Parathyroid adenoma (tissue), 2 donors: Measurements from ENCODE around the gene TRERF1.

Experiments used
- H2AFZ ChIP-seq: fragments of 300-600 bp; sonication (generic); one replicate; pipeline ENCODE4 v1.7.0; 2017; ENCODE audit warnings: antibody characterized with exemption, mild to moderate bottlenecking
- H3K27ac ChIP-seq: fragments of 300-600 bp; sonication (generic); one replicate; pipeline ENCODE4 v1.7.0; 2017
- H3K27me3 ChIP-seq: fragments of 300-600 bp; sonication (generic); one replicate; pipeline ENCODE4 v1.7.0; 2017; ENCODE audit warnings: low read length; ENCODE audit not compliant: control insufficient read depth, insufficient read depth
- H3K36me3 ChIP-seq: fragments of 300-600 bp; sonication (generic); one replicate; pipeline ENCODE4 v1.7.0; 2017; ENCODE audit warnings: low read length; ENCODE audit not compliant: control insufficient read depth, insufficient read depth
- H3K4me1 ChIP-seq: fragments of 300-600 bp; sonication (generic); one replicate; pipeline ENCODE4 v1.7.0; 2017; ENCODE audit warnings: control low read depth
- H3K4me2 ChIP-seq: fragments of 300-600 bp; sonication (generic); one replicate; pipeline ENCODE4 v1.7.0; 2017; ENCODE audit warnings: low read length
- H3K4me3 ChIP-seq: fragments of 300-600 bp; sonication (generic); one replicate; pipeline ENCODE4 v1.7.0; 2017; ENCODE audit warnings: low read depth, low read length
- H3K79me2 ChIP-seq: fragments of 300-600 bp; sonication (generic); one replicate; pipeline ENCODE4 v1.7.0; 2017; ENCODE audit warnings: control low read depth
- H3K9ac ChIP-seq: fragments of 300-600 bp; sonication (generic); one replicate; pipeline ENCODE4 v1.7.0; 2017; ENCODE audit warnings: mild to moderate bottlenecking
- H3K9me3 ChIP-seq: fragments of 300-600 bp; sonication (generic); one replicate; pipeline ENCODE4 v1.7.0; 2017; ENCODE audit warnings: low read length; ENCODE audit not compliant: control insufficient read depth
- CTCF ChIP-seq: fragments of 300-600 bp; sonication (generic); IDR thresholded peaks from one replicate; pipeline ENCODE4 v1.7.0; 2017; ENCODE audit warnings: antibody characterized with exemption, mild to moderate bottlenecking
- donor health status: primary hyperparathyroidism.

TRERF1 gene

DNA sequence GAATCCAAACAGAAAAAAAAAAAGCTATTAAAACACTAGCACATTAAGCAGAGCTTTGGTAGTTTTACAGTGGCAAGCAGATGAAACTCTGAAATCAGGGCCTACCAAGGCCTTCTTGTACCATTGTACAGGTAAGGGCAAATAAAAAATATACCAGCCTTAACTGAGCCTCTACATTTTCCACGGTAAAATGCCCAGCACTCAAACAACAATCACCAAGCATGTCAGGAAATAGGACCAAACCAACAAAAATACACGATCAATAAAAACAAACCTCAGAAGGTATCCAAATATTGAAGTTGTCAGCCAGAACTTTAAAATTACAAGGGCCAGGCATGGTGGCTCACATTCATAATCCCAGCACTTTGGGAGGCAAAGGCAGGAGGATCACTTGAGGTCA is 18.3 kb downstream of the TRERF1 start:
- H3K36me3 ChIP-seq = no peaks in the 10 kb centered on the region
- no peak overlapping the region for H3K4me2 ChIP-seq
- no peak overlapping the region for H3K9ac ChIP-seq
- H3K4me3 ChIP-seq = no peak overlapping the region
- H3K4me1 ChIP-seq = peaks cover 5% of the 10 kb centered on the region
- peaks cover 37% of the 10 kb centered on the region for H3K79me2 ChIP-seq
- H3K27ac ChIP-seq = no peak overlapping the region
- no peak for TF ChIP-seq CTCF
- H2AFZ ChIP-seq = no peak overlapping the region
- H3K9me3 ChIP-seq = no peaks in the 10 kb centered on the region
- no peaks in the 10 kb centered on the region for H3K27me3 ChIP-seq

DNA sequence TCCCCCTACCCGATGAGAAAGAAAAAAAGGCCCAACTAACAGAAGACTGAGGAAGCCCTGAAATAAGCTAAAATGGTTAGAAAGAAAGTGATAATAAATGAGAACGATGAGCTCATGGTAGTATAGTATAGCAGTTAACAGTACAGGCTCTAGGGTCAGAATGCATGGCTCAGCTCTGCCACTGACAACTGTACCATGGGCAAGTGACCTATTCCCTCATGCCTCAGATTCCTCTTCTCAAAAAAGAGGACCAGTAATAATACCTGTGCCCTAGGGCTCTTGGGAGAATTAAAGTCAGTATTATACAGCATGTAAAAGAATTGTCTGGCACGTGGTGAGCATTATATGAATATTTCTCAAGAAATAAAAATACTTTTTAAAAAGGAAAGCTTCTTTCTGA is 19.8 kb downstream of the TRERF1 start:
- H3K9ac ChIP-seq = no peak overlapping the region
- no peak for TF ChIP-seq CTCF
- peaks cover 10% of the 10 kb centered on the region for H3K4me1 ChIP-seq
- no peaks in the 10 kb centered on the region for H3K9me3 ChIP-seq
- no peak overlapping the region for H2AFZ ChIP-seq
- no peaks in the 10 kb centered on the region for H3K27me3 ChIP-seq
- H3K4me2 ChIP-seq = no peak overlapping the region
- peaks cover 42% of the 10 kb centered on the region for H3K79me2 ChIP-seq
- no peaks in the 10 kb centered on the region for H3K36me3 ChIP-seq
- no peak overlapping the region for H3K27ac ChIP-seq
- H3K4me3 ChIP-seq = no peak overlapping the region

DNA sequence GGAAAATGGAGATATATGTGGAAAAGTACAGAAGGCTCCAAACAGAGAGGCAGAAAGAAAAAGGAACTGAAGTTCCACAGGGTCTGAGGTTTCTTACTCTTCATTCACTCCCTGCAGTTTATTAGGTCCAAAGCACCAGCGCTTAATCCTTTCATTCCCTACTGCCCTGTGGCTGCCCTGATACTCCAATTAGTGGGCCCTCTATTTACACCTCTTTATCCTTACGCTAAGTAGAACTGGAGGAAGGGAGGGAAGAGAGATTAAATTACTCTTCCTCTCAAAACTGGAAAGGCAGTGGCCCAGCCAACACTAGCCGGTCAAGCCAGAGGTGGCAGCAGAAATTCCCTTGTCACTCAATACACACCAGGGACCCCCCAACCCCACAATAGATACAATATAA is 20.4 kb downstream of the TRERF1 start:
- no peak overlapping the region for H2AFZ ChIP-seq
- H3K27me3 ChIP-seq = no peaks in the 10 kb centered on the region
- no peak for TF ChIP-seq CTCF
- no peak overlapping the region for H3K4me2 ChIP-seq
- H3K4me1 ChIP-seq = peaks cover 10% of the 10 kb centered on the region
- no peaks in the 10 kb centered on the region for H3K36me3 ChIP-seq
- no peak overlapping the region for H3K9ac ChIP-seq
- H3K4me3 ChIP-seq = no peak overlapping the region
- no peaks in the 10 kb centered on the region for H3K9me3 ChIP-seq
- H3K79me2 ChIP-seq = peaks cover 44% of the 10 kb centered on the region
- H3K27ac ChIP-seq = no peak overlapping the region

GRCh38 chr6:42429836-42430235 is 21.9 kb downstream of the TRERF1 start:
- no peak overlapping the region for H3K9ac ChIP-seq
- no peaks in the 10 kb centered on the region for H3K36me3 ChIP-seq
- H3K27ac ChIP-seq = no peak overlapping the region
- peaks cover 12% of the 10 kb centered on the region for H3K4me1 ChIP-seq
- no peak overlapping the region for H2AFZ ChIP-seq
- TF ChIP-seq CTCF = no peak
- H3K4me2 ChIP-seq = no peak overlapping the region
- no peak overlapping the region for H3K4me3 ChIP-seq
- H3K79me2 ChIP-seq = peaks cover 41% of the 10 kb centered on the region
- no peaks in the 10 kb centered on the region for H3K27me3 ChIP-seq
- H3K9me3 ChIP-seq = no peaks in the 10 kb centered on the region

GRCh38 chr6:42429042-42429585 is 22.6 kb downstream of the TRERF1 start:
- H3K36me3 ChIP-seq = no peaks in the 10 kb centered on the region
- H3K27me3 ChIP-seq = no peaks in the 10 kb centered on the region
- no peak overlapping the region for H3K4me2 ChIP-seq
- peak overlapping the region; percentile 20 for H2AFZ ChIP-seq
- no peaks in the 10 kb centered on the region for H3K9me3 ChIP-seq
- peaks cover 12% of the 10 kb centered on the region for H3K4me1 ChIP-seq
- H3K79me2 ChIP-seq = peaks cover 39% of the 10 kb centered on the region
- no peak overlapping the region for H3K9ac ChIP-seq
- H3K4me3 ChIP-seq = no peak overlapping the region
- no peak overlapping the region for H3K27ac ChIP-seq
- no peak for TF ChIP-seq CTCF
